H9 (cell line): Measurements from ENCODE around the gene CCDC51. TPM values are rescaled to one million over a fixed set of nuclear protein-coding genes. Genes with fewer than 3 reads are reported as not detected.

Experiments used
- DNase-seq: peaks from one replicate; pipeline ENCODE4 v3.0.0-alpha.2; 2017
- H2AFZ ChIP-seq: one replicate; pipeline ENCODE4 v1.6.1; 2013; ENCODE audit warnings: mild to moderate bottlenecking, low read length, control low read depth, moderate library complexity
- H2AK5ac ChIP-seq: 2 replicates; pipeline ENCODE4 v1.6.1; 2013; ENCODE audit warnings: low read length, control low read depth, mixed read lengths; ENCODE audit not compliant: insufficient read length
- H2BK120ac ChIP-seq: one replicate; pipeline ENCODE4 v1.6.1; 2013; ENCODE audit warnings: low read depth, mild to moderate bottlenecking, low read length, control low read depth, inconsistent platforms; ENCODE audit not compliant: poor library complexity, severe bottlenecking
- H2BK12ac ChIP-seq: 2 replicates; pipeline ENCODE4 v1.6.1; 2013; ENCODE audit warnings: low read length, control low read depth, mixed read lengths, low read depth; ENCODE audit not compliant: insufficient read length
- H2BK15ac ChIP-seq: 2 replicates; pipeline ENCODE4 v1.6.1; 2013; ENCODE audit warnings: low read depth, low read length, control low read depth
- H2BK20ac ChIP-seq: one replicate; pipeline ENCODE4 v1.6.1; 2013; ENCODE audit warnings: low read depth, mild to moderate bottlenecking, low read length, control low read depth, inconsistent platforms; ENCODE audit not compliant: poor library complexity, severe bottlenecking
- H2BK5ac ChIP-seq: 2 replicates; pipeline ENCODE4 v1.6.1; 2013; ENCODE audit warnings: low read length, control low read depth, mixed read lengths; ENCODE audit not compliant: insufficient read length
- H3K14ac ChIP-seq: 2 replicates; pipeline ENCODE4 v1.6.1; 2013; ENCODE audit warnings: low read length, control low read depth; ENCODE audit not compliant: insufficient read depth
- H3K18ac ChIP-seq: 2 replicates; pipeline ENCODE4 v1.6.1; 2013; ENCODE audit warnings: low read depth, mild to moderate bottlenecking, mixed read lengths, low read length, control low read depth; ENCODE audit not compliant: insufficient read length
- H3K23ac ChIP-seq: 2 replicates; pipeline ENCODE4 v1.6.1; 2013; ENCODE audit warnings: low read length, control low read depth, mixed read lengths, low read depth; ENCODE audit not compliant: insufficient read length
- H3K23me2 ChIP-seq: 2 replicates; pipeline ENCODE4 v1.6.1; 2013; ENCODE audit warnings: low read depth, mild to moderate bottlenecking, mixed read lengths, low read length, control low read depth; ENCODE audit not compliant: insufficient read length, poor library complexity, severe bottlenecking
- H3K27ac ChIP-seq: 2 replicates; pipeline ENCODE4 v1.5.1; 2013; ENCODE audit warnings: low read length, control low read depth, mixed read lengths, low read depth; ENCODE audit not compliant: insufficient read length
- H3K27me3 ChIP-seq: 2 replicates; pipeline ENCODE4 v1.6.1; 2013; ENCODE audit warnings: low read length, control low read depth, inconsistent platforms; ENCODE audit not compliant: insufficient read depth
- H3K4ac ChIP-seq: 2 replicates; pipeline ENCODE4 v1.6.1; 2013; ENCODE audit warnings: low read depth, mild to moderate bottlenecking, control low read depth, inconsistent platforms, low read length, moderate library complexity
- H3K4me1 ChIP-seq: 2 replicates; pipeline ENCODE4 v1.6.1; 2013; ENCODE audit warnings: low read length, control low read depth, inconsistent platforms; ENCODE audit not compliant: insufficient read depth
- H3K4me2 ChIP-seq: 2 replicates; pipeline ENCODE4 v1.6.1; 2013; ENCODE audit warnings: low read length, control low read depth, mixed read lengths; ENCODE audit not compliant: insufficient read length, insufficient read depth
- H3K56ac ChIP-seq: 2 replicates; pipeline ENCODE4 v1.6.1; 2013; ENCODE audit warnings: low read depth, mild to moderate bottlenecking, mixed read lengths, low read length, control low read depth; ENCODE audit not compliant: insufficient read length
- H3K79me1 ChIP-seq: 2 replicates; pipeline ENCODE4 v1.6.1; 2013; ENCODE audit warnings: low read depth, mild to moderate bottlenecking, moderate library complexity, low read length, control low read depth, inconsistent platforms; ENCODE audit not compliant: insufficient read depth, poor library complexity, severe bottlenecking
- H3K79me2 ChIP-seq: 2 replicates; pipeline ENCODE4 v1.6.1; 2013; ENCODE audit warnings: low read length, control low read depth, inconsistent platforms; ENCODE audit not compliant: insufficient read depth
- H3K9ac ChIP-seq: 2 replicates; pipeline ENCODE4 v1.6.1; 2013; ENCODE audit warnings: low read length, control low read depth, mixed read lengths; ENCODE audit not compliant: insufficient read length; ENCODE audit errors: extremely low read depth
- H3K9me3 ChIP-seq: one replicate; pipeline ENCODE4 v1.6.1; 2013; ENCODE audit warnings: low read depth, low read length, inconsistent platforms; ENCODE audit not compliant: control insufficient read depth
- H3T11ph ChIP-seq: one replicate; pipeline ENCODE4 v1.6.1; 2013; ENCODE audit warnings: mild to moderate bottlenecking, low read length, control low read depth, inconsistent platforms
- H4K20me1 ChIP-seq: one replicate; pipeline ENCODE4 v1.6.1; 2013; ENCODE audit not compliant: control insufficient read depth, insufficient read length, insufficient read depth
- H4K5ac ChIP-seq: 2 replicates; pipeline ENCODE4 v1.6.1; 2013; ENCODE audit warnings: low read depth, mild to moderate bottlenecking, mixed read lengths, low read length, control low read depth; ENCODE audit not compliant: insufficient read length
- H4K8ac ChIP-seq: replicated peaks from 2 replicates; pipeline ENCODE4 v1.6.1; 2013; ENCODE audit warnings: low read length, control low read depth, mixed read lengths, low read depth; ENCODE audit not compliant: insufficient read length
- H4K91ac ChIP-seq: 2 replicates; pipeline ENCODE4 v1.6.1; 2013; ENCODE audit warnings: low read depth, mild to moderate bottlenecking, moderate library complexity, mixed read lengths, low read length, control low read depth; ENCODE audit not compliant: insufficient read length
- H3K27ac Mint-ChIP-seq, 3 experiments: 2 replicates in 2 of 3; 3 replicates in 1 of 3; pipeline ENCODE4 v1.8.0; 2020 to 2021; ENCODE audit warnings: mixed read lengths in 3 of 3, mild to moderate bottlenecking in 1 of 3, moderate library complexity in 1 of 3
- H3K27me3 Mint-ChIP-seq: 2 replicates; pipeline ENCODE4 v1.8.0; 2021; ENCODE audit warnings: low read depth, mild to moderate bottlenecking, moderate library complexity, mixed read lengths
- H3K36me3 Mint-ChIP-seq, 3 experiments: 2 replicates in 2 of 3; 3 replicates in 1 of 3; pipeline ENCODE4 v1.8.0; 2020 to 2021; ENCODE audit warnings: low read depth in 3 of 3, mixed read lengths in 3 of 3; ENCODE audit not compliant: insufficient read depth in 1 of 3
- H3K4me1 Mint-ChIP-seq, 2 experiments: 2 replicates each; pipeline ENCODE4 v1.8.0; 2020; ENCODE audit warnings: mixed read lengths in 2 of 2
- H3K4me3 Mint-ChIP-seq, 2 experiments: 2 replicates in 1 of 2; 3 replicates in 1 of 2; pipeline ENCODE4 v1.8.0; 2020 to 2021; ENCODE audit warnings: mild to moderate bottlenecking in 2 of 2, mixed read lengths in 2 of 2, moderate library complexity in 1 of 2
- H3K9me3 Mint-ChIP-seq, 2 experiments: 2 replicates in 1 of 2; 3 replicates in 1 of 2; pipeline ENCODE4 v1.8.0; 2020; ENCODE audit warnings: mild to moderate bottlenecking in 2 of 2, mixed read lengths in 2 of 2, moderate library complexity in 1 of 2
- CTCF ChIP-seq: fragments of 200-600 bp; sonication (generic); conservative IDR thresholded peaks from 3 replicates; pipeline ENCODE4 v1.8.0; 2021; ENCODE audit warnings: antibody characterized with exemption, mild to moderate bottlenecking
- WGBS: extraction: QIAGEN DNeasy Blood & Tissue Kit; methylation state at CpG from one replicate; pipeline ENCODE4 v1.1.7; 2013; ENCODE audit warnings: missing lambda C conversion rate, low lambda C conversion rate, mixed read lengths; ENCODE audit not compliant: insufficient read length; ENCODE audit errors: extremely low coverage; 5-methylcytosine and 5-hydroxymethylcytosine counted together
- total RNA-seq: library from RNA; stranded (reverse); gene quantifications from 2 replicates; pipeline ENCODE4 v1.2.1, GENCODE V29; 2021

Gene CCDC51
- total RNA-seq, 1 experiment from 2014 or later = 20.0 TPM

GRCh38 chr3:48478626-48479555 is 39.0 kb upstream of the CCDC51 start:
- Histone ChIP-seq H3K9ac (no peak overlapping the region), H3K79me1 (no peaks in the 10 kb centered on the region), H3K4me2 (no peak overlapping the region), H2BK20ac (no peak overlapping the region), H4K8ac (no peak overlapping the region), H4K20me1 (no peaks in the 10 kb centered on the region), H2AK5ac (no peak overlapping the region), H3K27me3 (no peaks in the 10 kb centered on the region), H2BK120ac (no peak overlapping the region), H2BK5ac (no peak overlapping the region), H3K4ac (no peak overlapping the region), H3K27ac (no peak overlapping the region), H4K91ac (no peak overlapping the region), H3K79me2 (no peaks in the 10 kb centered on the region), H4K5ac (no peak overlapping the region), H2AFZ (no peak overlapping the region), H3K9me3 (no peaks in the 10 kb centered on the region), H3K56ac (no peak overlapping the region), H2BK15ac (no peak overlapping the region), H2BK12ac (no peak overlapping the region), H3K23ac (no peak overlapping the region), H3T11ph (no peak overlapping the region), H3K4me1 (peaks cover 3% of the 10 kb centered on the region; the same call in 1 of the 2 replicates), H3K18ac (no peak overlapping the region), H3K23me2 (no peaks in the 10 kb centered on the region), H3K14ac (no peak overlapping the region)
- peaks cover 34 to 35% of the 10 kb centered on the region in 2 experiments for H3K4me1 Mint-ChIP-seq
- DNase-seq = no peak
- H3K27ac Mint-ChIP-seq = peak overlapping the region; percentile 78 to 84 (median 81); a peak in 6 of 7 replicates
- no peaks in the 10 kb centered on the region for H3K9me3 Mint-ChIP-seq
- H3K4me3 Mint-ChIP-seq = no peak overlapping the region
- WGBS = no CpG with 5 or more reads among the region's 19 CpGs
- H3K36me3 Mint-ChIP-seq = peaks cover 3 to 6% (median 5%) of the 10 kb centered on the region in 3 experiments; a peak in 6 of 7 replicates
- no peak for TF ChIP-seq CTCF
- no peaks in the 10 kb centered on the region for H3K27me3 Mint-ChIP-seq
